Astrocyte of the cerebellum (primary cell): ENCODE results near the gene CMBL.
A peak's percentile ranks its signal among the peaks of the same experiment; 100 is the strongest.

Source experiments
- DNase-seq: peaks from one replicate; pipeline ENCODE4 v3.0.0-alpha.2; 2011; ENCODE audit warnings: low read depth
- H3K4me3 ChIP-seq: 2 replicates; pipeline ENCODE4 v1.5.1; 2011; ENCODE audit warnings: mild to moderate bottlenecking, low read depth, low read length, moderate library complexity
- CTCF ChIP-seq: IDR thresholded peaks from 2 replicates; pipeline ENCODE4 v1.5.1; 2012; ENCODE audit warnings: low read length, low read depth, moderate library complexity, mild to moderate bottlenecking; ENCODE audit errors: missing control alignments
- in situ Hi-C: cut with HindIII; loops from 2 replicates; pipeline ENCODE4 v1.10.0; 2017; ENCODE audit warnings: low sequenced_read_pairs

The CMBL gene

GRCh38 chr5:10307206-10308148, at the start of gene CMBL:
Gene CMBL, minus strand, starts transcription at chr5:10307902. Its CDS starts 17,140 bp downstream, at chr5:10290762.
- no peak for DNase-seq
- TF ChIP-seq CTCF: no peak
- in situ Hi-C loops: no loop called here
- peak within 1 kb of the TSS; percentile 57 for H3K4me3 ChIP-seq

GRCh38 chr5:10355071-10355889, 47.6 kb upstream of the CMBL start:
- H3K4me3 ChIP-seq: peak overlapping the region; percentile 86
- in situ Hi-C loops: no loop called here
- DNase-seq: no peak
- no peak for TF ChIP-seq CTCF

- no peak for DNase-seq
- no peak for TF ChIP-seq CTCF
- H3K4me3 ChIP-seq: peak overlapping the region; percentile 86
- in situ Hi-C loops: no loop called here
These were observed 46.6 kb upstream of the CMBL start for GRCh38 chr5:10354048-10354872.

GRCh38 chr5:10353241-10354047, 45.7 kb upstream of the CMBL start, which contains the start of gene MARCHF6:
Gene MARCHF6, plus strand, starts transcription at chr5:10353695. Its CDS starts 204 bp downstream, at chr5:10353899.
- no peak for TF ChIP-seq CTCF
- peak within 1 kb of the TSS; percentile 86 for H3K4me3 ChIP-seq
- in situ Hi-C loops: no loop called here
- DNase-seq: peak; percentile 73

- peak overlapping the region; percentile 86 for H3K4me3 ChIP-seq
- no peak for TF ChIP-seq CTCF
- DNase-seq: no peak
- in situ Hi-C loops: no loop called here
These were observed 44.9 kb upstream of the CMBL start for GRCh38 chr5:10352430-10353240.
